GM15510 (cell line): Measurements from ENCODE around the gene SORBS1.

ENCODE experiments used
- POLR2A ChIP-seq: IDR thresholded peaks from 3 replicates; pipeline ENCODE4 v1.6.1; 2011; ENCODE audit warnings: borderline replicate concordance; ENCODE audit not compliant: insufficient read length; ENCODE audit errors: extremely low read depth

Gene SORBS1

GRCh38 chr10:95537542-95537927, 23.6 kb downstream of the SORBS1 start:
- no peak for TF ChIP-seq POLR2A

- TF ChIP-seq POLR2A, result no peak
These were observed 24.2 kb downstream of the SORBS1 start for GRCh38 chr10:95536894-95537541.

- TF ChIP-seq POLR2A, result no peak
These were observed 25.2 kb downstream of the SORBS1 start for GRCh38 chr10:95536017-95536416.

GRCh38 chr10:95535526-95535925, 25.6 kb downstream of the SORBS1 start:
- no peak for TF ChIP-seq POLR2A

GRCh38 chr10:95533590-95533989, 27.6 kb downstream of the SORBS1 start:
- TF ChIP-seq POLR2A, result no peak

GRCh38 chr10:95532536-95532935, 28.6 kb downstream of the SORBS1 start:
- no peak for TF ChIP-seq POLR2A

- TF ChIP-seq POLR2A, result no peak
These were observed 29.2 kb downstream of the SORBS1 start for GRCh38 chr10:95531994-95532399.

GRCh38 chr10:95531058-95531809, 29.9 kb downstream of the SORBS1 start:
- no peak for TF ChIP-seq POLR2A

- no peak for TF ChIP-seq POLR2A
These were observed 30.6 kb downstream of the SORBS1 start for GRCh38 chr10:95530561-95530960.

GRCh38 chr10:95530029-95530428, 31.1 kb downstream of the SORBS1 start:
- no peak for TF ChIP-seq POLR2A

GRCh38 chr10:95526044-95526443, 35.1 kb downstream of the SORBS1 start:
- no peak for TF ChIP-seq POLR2A

- no peak for TF ChIP-seq POLR2A
These were observed 36.1 kb downstream of the SORBS1 start for GRCh38 chr10:95525033-95525418.

- TF ChIP-seq POLR2A, result no peak
These were observed 36.7 kb downstream of the SORBS1 start for GRCh38 chr10:95524358-95525032.

- no peak for TF ChIP-seq POLR2A
These were observed 39.1 kb downstream of the SORBS1 start for GRCh38 chr10:95522117-95522516.

GRCh38 chr10:95520617-95521016, 40.6 kb downstream of the SORBS1 start:
- no peak for TF ChIP-seq POLR2A

- no peak for TF ChIP-seq POLR2A
These were observed 42.4 kb downstream of the SORBS1 start for GRCh38 chr10:95518455-95519452.
